Tibial artery (tissue), 4 donors: ENCODE measurements around the gene TMEM41B.
A peak's percentile ranks its signal among the peaks of the same experiment; 100 is the strongest.

ENCODE experiments used
- DNase-seq, 2 donors: peaks; one replicate each; pipeline ENCODE4 v3.0.0-alpha.2; 2019
- H3K27ac ChIP-seq, 2 donors: fragments of 200-600 bp; sonication (generic) in 1 of 2; 1 replicate in 1 of 2; 2 replicates in 1 of 2; pipeline ENCODE4 v1.5.1; 2018 to 2019; ENCODE audit warnings: mild to moderate bottlenecking in 1 of 2
- H3K27me3 ChIP-seq, 2 donors: fragments of 200-600 bp; sonication (generic) in 1 of 2; one replicate each; pipeline versions ENCODE4 v1.5.1 to v1.6.0; 2016 to 2019
- H3K36me3 ChIP-seq, 3 donors: fragments of 200-600 bp; sonication (generic) in 2 of 3; one replicate each; pipeline ENCODE4 v1.5.1; 2016 to 2019; ENCODE audit warnings: mild to moderate bottlenecking in 2 of 3
- H3K4me1 ChIP-seq, 4 donors: fragments of 200-600 bp; sonication (generic) in 2 of 4; 1 replicate in 3 of 4; 2 replicates in 1 of 4; pipeline ENCODE4 v1.5.1; 2016 to 2019
- H3K4me3 ChIP-seq, 2 donors: fragments of 200-600 bp; sonication (generic) in 1 of 2; 1 replicate in 1 of 2; 2 replicates in 1 of 2; pipeline ENCODE4 v1.5.1; 2018 to 2019; ENCODE audit warnings: mild to moderate bottlenecking in 2 of 2
- H3K9me3 ChIP-seq, 3 donors: fragments of 200-600 bp; sonication (generic) in 1 of 3; one replicate each; pipeline ENCODE4 v1.5.1; 2016 to 2019
- intact Hi-C: fragments of 100-400 bp; cut with DNase I; formaldehyde crosslinking; loops from one replicate; pipeline ENCODE4 v1.15.0; 2023; ENCODE audit warnings: low total_unique reads
- TF ChIP-seq, protein P1 (sequence below), 2 experiments: fragments of 200-600 bp in 1 of 2; fragments of 450-650 bp in 1 of 2; IDR thresholded peaks; one replicate each; pipeline ENCODE4 v1.5.1; 2017 to 2019; ENCODE audit warnings: antibody characterized with exemption in 2 of 2, mild to moderate bottlenecking in 1 of 2, moderate library complexity in 1 of 2

Gene TMEM41B

DNA sequence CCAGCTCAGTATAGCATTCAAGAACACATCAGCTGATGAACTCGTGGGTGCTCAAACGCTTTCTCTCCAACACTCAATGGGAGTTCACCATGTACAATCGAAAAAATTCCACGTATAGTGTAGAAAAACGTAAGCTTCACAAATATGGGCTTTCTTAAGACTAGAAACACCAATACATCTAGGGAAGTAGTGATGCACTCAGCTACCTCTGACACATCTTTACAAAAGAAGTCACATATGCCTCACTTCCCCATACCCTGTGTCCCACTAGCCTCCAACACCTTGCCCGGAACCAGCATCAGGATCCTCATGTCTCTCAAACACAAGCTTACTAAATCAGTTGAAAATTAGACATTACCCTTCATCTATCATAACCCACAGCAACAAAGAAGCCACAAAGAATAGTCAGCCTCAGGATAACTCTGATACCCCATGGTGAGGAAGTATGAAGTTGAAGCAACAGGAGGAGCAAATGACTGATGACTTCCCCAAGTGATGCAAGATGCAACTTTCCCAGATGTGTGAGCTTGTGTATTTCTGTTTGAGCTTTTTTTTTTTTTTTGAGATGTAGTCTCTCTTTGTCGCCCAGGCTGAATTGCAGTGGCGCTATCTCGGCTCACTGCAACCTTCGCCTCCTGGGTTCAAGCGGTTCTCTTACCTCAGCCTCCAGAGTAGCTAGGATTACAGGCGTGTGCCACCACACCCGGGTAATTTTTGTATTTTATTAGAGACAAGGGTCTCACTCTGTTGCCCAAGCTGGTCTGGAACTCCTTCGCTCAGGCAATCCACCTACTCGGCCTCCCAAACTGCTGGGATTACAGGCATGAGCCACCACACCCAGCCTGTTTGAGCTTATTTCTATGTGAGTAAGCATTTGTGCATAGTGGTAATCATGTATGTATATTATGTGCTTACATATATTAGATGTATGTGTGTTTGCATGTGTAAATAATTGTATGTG lies 40.7 kb downstream of the TMEM41B start:
- H3K9me3 ChIP-seq = no peaks in the 10 kb centered on the region
- peak in 1 of 2 donors; percentile 15 for DNase-seq
- no peaks in the 10 kb centered on the region for H3K36me3 ChIP-seq
- no peaks in the 10 kb centered on the region for H3K27me3 ChIP-seq
- no peak overlapping the region for H3K4me3 ChIP-seq
- peaks cover 0 to 10% (median 2%) of the 10 kb centered on the region in 4 donors for H3K4me1 ChIP-seq
- intact Hi-C loops = no loop called here
- TF ChIP-seq, protein P1, sequence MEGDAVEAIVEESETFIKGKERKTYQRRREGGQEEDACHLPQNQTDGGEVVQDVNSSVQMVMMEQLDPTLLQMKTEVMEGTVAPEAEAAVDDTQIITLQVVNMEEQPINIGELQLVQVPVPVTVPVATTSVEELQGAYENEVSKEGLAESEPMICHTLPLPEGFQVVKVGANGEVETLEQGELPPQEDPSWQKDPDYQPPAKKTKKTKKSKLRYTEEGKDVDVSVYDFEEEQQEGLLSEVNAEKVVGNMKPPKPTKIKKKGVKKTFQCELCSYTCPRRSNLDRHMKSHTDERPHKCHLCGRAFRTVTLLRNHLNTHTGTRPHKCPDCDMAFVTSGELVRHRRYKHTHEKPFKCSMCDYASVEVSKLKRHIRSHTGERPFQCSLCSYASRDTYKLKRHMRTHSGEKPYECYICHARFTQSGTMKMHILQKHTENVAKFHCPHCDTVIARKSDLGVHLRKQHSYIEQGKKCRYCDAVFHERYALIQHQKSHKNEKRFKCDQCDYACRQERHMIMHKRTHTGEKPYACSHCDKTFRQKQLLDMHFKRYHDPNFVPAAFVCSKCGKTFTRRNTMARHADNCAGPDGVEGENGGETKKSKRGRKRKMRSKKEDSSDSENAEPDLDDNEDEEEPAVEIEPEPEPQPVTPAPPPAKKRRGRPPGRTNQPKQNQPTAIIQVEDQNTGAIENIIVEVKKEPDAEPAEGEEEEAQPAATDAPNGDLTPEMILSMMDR (IDR thresholded peaks at IDR 0.05) = no peak
- no peak overlapping the region for H3K27ac ChIP-seq

DNA sequence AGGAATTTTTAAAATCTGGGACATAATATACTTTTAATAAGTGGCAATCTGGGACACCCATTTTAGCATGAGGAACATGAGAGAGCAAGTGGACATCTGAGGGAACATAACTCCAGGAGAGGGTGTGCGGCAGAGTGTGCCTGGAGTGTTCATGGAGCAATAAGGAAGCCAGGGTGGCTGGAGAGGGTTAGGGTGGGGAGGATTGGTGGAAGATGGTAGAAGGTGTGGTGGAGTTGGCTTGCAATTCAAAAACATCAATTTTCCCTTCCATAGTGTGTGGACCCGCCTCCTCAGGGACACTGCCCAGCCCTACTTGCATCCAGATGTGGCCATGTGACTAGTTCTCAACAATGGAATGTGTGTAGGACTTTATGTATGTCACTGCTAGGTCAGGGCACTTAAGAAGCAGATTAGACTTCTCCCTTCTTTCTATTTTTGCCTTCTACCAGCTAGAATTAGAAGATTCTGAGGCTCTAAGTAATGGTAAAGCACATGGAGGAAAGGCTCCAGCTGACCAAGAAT lies 44.8 kb downstream of the TMEM41B start:
- TF ChIP-seq, protein P1 (IDR thresholded peaks at IDR 0.05) = no peak
- intact Hi-C loops = no loop called here
- Histone ChIP-seq H3K36me3 (no peaks in the 10 kb centered on the region), H3K4me1 (peaks cover 0 to 8% (median 6%) of the 10 kb centered on the region in 4 donors), H3K9me3 (no peaks in the 10 kb centered on the region), H3K4me3 (no peak overlapping the region), H3K27me3 (no peaks in the 10 kb centered on the region), H3K27ac (no peak overlapping the region)
- DNase-seq = peak in 1 of 2 donors; percentile 9

DNA sequence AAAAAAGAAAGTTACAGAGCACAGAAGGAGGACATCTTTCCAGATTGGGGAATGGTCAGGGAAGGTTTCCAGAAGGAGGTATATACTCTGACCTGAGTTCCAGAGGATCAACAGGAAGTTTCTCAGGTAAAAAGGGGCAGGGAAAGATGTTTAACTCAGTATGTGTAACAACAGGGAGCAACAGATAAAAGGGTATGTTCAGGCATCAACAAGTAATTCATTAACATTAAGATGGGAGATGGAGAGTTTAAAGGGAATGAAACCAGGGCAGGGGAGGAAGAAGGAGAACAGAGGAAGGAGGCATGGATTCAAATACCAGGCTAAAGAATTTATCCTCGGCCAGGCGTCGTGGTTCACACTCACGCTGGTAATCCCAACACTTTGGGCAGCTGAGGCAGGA lies 46.7 kb downstream of the TMEM41B start:
- intact Hi-C loops = no loop called here
- H3K27me3 ChIP-seq = no peaks in the 10 kb centered on the region
- TF ChIP-seq, protein P1 (IDR thresholded peaks at IDR 0.05) = no peak
- no peaks in the 10 kb centered on the region for H3K36me3 ChIP-seq
- no peaks in the 10 kb centered on the region for H3K9me3 ChIP-seq
- DNase-seq = peak in 1 of 2 donors; percentile 10
- peaks cover 0 to 14% (median 6%) of the 10 kb centered on the region in 4 donors for H3K4me1 ChIP-seq
- no peak overlapping the region for H3K27ac ChIP-seq
- H3K4me3 ChIP-seq = no peak overlapping the region

DNA sequence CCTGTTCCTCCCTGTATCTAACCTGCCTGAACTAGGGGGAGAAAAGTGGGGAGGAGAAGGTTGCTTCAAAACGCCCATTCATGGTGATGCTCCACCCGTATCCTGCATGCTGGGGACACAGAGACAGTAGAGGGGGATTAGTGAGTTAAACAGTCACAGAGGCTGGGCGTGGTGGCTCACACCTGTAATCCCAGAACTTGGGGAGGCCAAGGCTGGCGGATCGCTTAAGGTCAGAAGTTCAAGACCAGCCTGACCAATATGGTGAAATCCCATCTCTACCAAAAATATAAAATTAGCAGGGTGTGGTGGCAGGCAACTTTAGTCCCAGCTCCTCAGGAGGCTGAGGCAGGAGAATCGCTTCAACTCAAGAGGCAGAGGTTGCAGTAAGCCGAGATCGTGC lies 47.5 kb downstream of the TMEM41B start:
- Histone ChIP-seq H3K27me3 (no peaks in the 10 kb centered on the region), H3K4me1 (peaks cover 0 to 21% (median 6%) of the 10 kb centered on the region in 4 donors), H3K36me3 (no peaks in the 10 kb centered on the region), H3K4me3 (no peak overlapping the region), H3K9me3 (no peaks in the 10 kb centered on the region), H3K27ac (no peak overlapping the region)
- TF ChIP-seq, protein P1 (IDR thresholded peaks at IDR 0.05) = no peak
- intact Hi-C loops = no loop called here
- DNase-seq = peak in 1 of 2 donors; percentile 54

DNA sequence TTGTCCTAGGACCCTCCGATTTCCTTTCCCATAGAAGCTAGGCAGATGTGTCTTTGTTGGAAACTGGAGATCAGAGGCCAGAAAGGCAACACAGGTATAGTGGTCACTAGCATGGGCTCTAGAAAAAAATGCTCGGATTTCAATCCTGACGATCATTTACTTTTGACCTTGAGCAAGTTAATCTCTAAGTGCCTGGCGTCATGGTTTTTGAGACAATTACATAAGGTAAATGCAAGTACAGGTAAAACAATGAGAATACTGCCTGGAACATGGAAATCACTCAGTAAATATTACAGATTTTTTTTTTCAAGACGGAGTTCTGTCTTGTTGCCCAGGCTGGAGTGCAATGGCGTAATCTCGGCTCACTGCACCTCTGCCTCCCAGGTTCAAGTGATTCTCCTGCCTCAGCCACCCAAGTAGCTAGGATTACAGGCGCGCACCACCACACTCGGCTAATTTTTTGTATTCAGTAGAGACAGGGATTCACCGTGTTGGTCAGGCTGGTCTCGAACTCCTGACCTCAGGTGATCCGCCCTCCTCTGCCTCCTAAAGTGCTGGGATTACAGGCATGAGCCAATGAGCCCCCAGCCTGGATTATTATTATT lies 48.2 kb downstream of the TMEM41B start:
- H3K27me3 ChIP-seq = no peaks in the 10 kb centered on the region
- TF ChIP-seq, protein P1 (IDR thresholded peaks at IDR 0.05) = no peak
- intact Hi-C loops = no loop called here
- peak overlapping the region in 1 of 2 donors; percentile 80 for H3K4me3 ChIP-seq
- H3K9me3 ChIP-seq = no peaks in the 10 kb centered on the region
- H3K36me3 ChIP-seq = no peaks in the 10 kb centered on the region
- H3K4me1 ChIP-seq = peaks cover 0 to 28% (median 7%) of the 10 kb centered on the region in 4 donors
- H3K27ac ChIP-seq = peak overlapping the region; percentile 93 to 98
- DNase-seq = peak in 1 of 2 donors; percentile 49
